Ramos (cell line): Measurements from ENCODE around the gene ARID1B.

Source experiments
- in situ Hi-C: fragments of 300-500 bp; cut with MboI; formaldehyde crosslinking; loops from one replicate; pipeline ENCODE4 v1.14.3; 2022; ENCODE audit warnings: low sequenced_read_pairs; ENCODE audit not compliant: unreplicated experiment

Gene ARID1B

GRCh38 chr6:157224951-157225574 lies 447.9 kb downstream of the ARID1B start:
- in situ Hi-C loops, result no loop called here

DNA sequence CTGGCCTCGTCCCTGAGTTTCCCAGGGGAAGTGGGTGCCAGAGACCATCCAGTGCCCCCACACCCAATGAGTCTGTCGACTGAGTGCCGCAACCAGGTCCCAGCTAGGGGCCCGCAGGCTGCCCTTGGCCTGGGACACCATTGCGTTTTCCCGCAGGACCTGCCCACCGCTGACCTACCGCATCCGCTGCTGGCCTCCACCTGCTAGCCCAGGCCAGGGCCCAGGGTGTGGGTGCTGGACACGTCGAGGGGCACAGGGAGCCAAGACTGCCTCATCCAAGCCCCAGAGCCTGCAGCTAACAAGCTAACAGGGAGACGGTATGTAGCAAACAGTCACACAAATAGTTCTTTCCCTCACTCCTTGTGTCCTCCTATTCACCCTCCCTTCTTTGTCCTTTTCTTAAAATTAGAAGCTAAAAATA lies 448.4 kb downstream of the ARID1B start:
- in situ Hi-C loops, result no loop called here

DNA sequence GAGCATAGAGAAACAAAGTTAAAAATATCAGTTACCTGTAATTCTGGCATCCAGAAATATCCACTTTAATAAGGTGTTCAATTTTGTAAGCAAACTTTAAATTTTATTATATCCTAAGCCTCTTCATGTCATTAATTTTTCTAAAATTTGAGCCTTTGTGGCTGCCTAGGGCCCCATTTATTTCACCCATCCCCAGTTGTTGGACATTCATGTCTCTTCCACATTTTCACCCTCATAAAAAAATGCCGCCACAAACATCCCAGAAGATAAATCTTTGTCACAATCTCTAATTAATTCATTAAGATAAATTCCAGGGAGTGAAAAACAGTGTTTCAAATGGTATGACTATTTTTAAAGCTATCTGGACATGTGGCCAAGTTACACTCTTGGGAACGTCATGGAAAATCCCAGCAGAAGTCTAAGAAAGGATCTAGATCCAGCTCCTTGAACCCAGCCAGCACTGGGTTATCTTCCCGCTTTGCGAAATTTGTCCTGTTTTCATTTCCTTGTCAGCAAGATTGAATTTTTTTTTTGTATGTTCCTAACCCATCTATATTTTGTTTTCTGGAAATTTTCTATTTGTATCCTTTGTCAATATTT lies 448.9 kb downstream of the ARID1B start:
- in situ Hi-C loops, result no loop called here

- in situ Hi-C loops, result no loop called here
These were observed 449.6 kb downstream of the ARID1B start for GRCh38 chr6:157226761-157227160.

GRCh38 chr6:157227202-157228166 lies 450.3 kb downstream of the ARID1B start:
- in situ Hi-C loops, result no loop called here

GRCh38 chr6:157228426-157229131 lies 451.4 kb downstream of the ARID1B start:
- in situ Hi-C loops, result no loop called here

DNA sequence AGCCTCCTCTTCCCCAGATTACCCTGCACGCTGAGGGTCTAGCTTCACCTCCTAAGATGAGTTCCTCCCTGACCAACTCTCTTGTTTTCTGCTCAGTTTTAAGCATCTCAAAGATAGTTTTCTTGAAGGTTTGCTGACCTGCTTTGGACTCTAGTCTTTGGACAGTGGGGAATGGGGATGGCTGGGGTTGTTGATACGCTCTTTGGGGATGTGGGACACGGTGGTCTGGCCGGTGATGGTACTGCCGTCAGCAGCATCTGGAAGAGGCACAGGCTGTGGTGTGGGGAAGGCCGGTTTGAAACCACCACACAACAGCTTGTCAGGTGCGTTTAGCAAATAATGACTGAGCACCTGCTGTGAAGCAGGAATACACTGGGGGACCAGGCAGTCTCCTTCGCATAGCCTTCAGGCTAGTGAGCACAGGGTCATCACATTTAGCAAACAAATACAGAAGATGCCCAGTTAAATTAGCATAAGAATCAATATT lies 452.0 kb downstream of the ARID1B start:
- in situ Hi-C loops, result no loop called here

DNA sequence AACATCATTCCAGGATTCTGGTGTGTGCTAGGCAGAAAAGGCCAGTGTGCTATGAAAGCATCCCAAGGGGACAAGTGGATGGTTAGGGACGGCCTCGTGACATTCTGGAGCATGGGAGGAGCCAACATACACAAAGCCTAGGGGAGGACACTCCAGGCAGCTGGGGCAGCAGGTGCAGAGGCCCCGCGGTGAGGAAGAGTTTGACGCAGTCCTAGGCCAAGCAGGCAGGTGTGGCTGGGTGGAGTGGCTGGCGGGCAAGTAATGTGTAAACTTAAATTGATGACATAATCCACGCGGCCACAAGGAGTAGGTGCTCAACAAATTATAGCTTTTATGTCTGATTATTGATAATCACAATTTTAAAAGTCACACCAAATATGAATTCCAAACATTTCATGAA lies 452.5 kb downstream of the ARID1B start:
- in situ Hi-C loops, result no loop called here

DNA sequence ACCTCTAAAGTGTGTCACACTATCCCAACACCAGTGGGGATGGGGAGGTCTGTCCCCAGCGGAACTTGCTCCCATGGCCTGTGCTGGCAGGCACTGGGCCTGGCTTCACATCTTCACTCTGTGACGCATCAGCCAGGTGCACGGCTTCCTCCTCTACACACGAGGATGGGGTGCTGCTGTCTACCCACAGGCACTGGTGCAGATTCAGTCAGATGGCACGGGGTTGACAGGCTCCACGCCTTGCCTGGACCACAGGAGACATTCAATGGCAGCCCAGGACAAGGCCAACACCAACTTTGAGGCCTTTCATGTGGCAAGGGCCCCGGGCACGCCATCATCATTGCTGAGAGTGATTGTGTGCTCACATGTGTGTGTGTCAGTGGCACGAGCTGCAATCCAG lies 453.7 kb downstream of the ARID1B start:
- in situ Hi-C loops, result no loop called here

- in situ Hi-C loops, result no loop called here
These were observed 455.1 kb downstream of the ARID1B start for GRCh38 chr6:157232161-157232895.

- in situ Hi-C loops, result no loop called here
These were observed 456.0 kb downstream of the ARID1B start for GRCh38 chr6:157233156-157233555.

GRCh38 chr6:157233686-157234085 lies 456.5 kb downstream of the ARID1B start:
- in situ Hi-C loops, result no loop called here

DNA sequence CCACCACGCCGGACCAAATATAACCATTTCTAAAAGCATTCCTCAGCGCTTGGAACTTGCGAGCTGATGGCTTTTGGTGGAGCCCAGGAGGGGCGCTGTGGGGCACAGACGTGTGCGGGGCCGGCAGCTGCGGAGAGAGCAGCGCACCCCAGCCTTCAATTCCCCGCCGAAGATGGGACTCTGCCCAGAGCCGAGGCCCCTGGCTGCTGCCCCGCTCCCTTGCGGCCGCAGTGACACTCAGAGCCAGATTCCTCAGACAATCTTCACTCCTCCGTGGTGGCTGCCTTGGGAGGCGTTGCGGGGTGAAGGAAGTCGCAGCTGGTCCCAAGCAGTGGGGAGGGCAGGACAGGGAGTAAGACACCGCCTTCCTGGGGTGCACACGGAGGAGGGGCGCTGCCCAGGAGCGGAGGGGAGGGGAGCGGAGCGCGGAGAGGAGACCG lies 458.4 kb downstream of the ARID1B start:
- in situ Hi-C loops, result no loop called here

DNA sequence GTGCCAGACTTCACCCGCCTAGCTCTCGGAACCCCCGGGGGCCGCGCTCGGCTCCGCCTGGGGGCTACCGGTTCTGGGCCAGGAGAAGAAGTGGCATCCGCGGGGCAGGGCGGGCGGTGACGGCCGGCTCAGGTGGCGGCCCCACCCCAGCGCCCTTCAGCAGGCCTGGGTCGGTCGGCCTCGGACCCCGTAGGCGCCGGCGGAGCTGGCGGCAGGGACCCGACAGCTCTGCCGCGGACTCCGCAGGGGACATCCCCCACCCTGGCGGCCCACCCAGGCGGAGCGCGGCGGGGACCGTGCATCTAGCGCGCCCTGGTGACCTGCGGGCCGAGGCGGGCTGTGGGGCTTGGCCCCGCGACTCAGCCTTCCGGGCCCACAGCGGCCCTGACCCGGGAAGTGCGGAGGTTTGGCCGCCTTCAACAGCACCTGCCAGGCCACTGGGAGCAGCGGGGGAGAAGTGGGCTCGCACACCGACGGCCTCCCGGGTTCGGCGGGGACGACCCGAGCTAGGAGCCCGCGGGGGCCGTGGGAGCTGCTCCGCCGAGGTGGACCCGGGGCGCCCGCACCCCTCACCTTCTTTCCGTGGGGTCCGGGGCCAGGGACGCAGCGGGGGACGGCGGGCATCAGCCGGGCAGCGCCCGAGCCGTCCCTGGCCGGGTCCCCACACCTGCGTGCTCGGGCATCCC lies 459.0 kb downstream of the ARID1B start:
- in situ Hi-C loops, result no loop called here

DNA sequence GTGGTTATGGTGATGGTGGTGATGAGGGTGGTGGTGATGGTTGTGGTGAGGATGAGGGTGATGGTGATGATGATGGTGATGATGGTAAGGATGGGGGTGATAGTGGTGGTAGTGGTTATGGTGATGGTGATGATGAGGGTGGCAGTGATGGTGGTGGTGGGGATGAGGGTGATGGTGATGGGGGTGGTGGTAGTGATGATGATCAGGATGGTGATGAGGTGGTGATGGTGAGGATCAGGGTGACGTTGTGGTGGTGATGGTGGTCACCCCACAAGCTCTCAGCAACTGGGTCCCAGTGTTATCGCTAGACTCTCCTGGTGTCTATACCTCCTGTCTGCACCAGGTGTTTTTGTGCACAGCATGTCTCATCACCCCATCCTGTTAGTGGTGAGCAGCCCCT lies 461.2 kb downstream of the ARID1B start:
- in situ Hi-C loops, result no loop called here

DNA sequence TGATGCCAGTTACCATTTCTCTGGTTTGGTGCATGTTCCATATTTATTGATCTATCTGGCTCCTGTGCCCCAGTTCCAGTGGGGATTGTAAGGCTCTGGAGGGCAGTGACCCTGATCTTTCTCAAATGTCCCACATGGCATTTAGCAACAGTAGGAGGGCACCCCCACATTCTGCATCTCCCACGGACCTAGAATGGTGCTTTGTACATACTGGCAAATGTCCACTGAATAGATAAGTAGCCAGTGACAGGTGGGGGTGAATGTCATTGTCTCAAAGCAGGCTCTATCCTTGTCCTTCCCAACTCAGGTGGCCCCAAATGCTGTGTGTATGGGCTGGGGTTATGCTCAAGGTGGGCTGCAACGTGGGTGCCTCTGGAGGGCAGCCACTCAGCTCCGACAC lies 462.0 kb downstream of the ARID1B start:
- in situ Hi-C loops, result no loop called here

- in situ Hi-C loops, result no loop called here
These were observed 462.5 kb downstream of the ARID1B start for GRCh38 chr6:157239671-157240058.

DNA sequence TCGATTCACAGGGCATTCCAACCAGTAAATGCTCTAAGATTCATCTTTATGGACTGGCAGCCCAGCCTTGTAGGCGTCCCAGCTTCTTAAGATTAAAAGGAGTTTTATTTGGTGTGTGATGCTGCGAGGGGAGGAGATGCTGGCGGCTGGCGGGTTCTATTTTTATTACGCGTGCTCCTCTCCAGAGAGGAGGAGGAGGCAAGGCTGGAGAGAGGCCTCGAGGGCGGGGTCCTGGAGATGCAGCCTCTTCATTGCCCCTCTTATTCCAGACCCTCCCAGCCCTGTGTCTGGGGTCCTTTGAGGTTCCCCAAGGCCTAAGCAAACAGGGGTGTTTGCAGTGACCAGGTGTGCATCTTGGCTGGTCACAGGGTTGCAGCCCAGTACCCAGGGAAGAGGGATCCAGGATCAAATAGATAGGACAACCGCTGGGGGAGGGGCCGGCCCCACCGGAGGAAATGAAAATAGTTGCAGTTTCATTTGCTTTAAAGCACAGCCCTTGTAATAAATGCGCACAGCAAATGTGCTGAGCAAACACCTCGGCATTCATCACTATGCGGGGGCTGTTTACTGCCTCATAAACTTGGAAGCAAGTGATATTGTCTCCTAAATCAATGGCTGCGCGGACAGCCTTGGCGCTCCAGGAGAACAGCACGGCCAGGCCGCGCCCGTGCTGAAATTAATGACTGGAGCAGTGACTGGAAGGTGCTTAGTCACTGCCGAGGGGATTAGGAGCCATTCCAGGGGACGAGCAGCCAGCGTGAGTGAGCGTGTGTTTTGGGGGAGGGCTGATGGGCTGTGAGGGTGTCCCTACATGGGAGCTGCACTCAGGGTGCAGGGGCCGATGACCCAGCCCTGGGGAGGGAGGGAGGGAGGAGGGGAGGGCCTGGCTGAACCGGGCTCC lies 463.1 kb downstream of the ARID1B start:
- in situ Hi-C loops, result no loop called here
